Measurements from ENCODE around the gene ZNF333.
"Not testable (repeated sequence)": the region's sequence is repeated elsewhere in the genome, so short reads cannot be mapped to it uniquely, and the experiment has no call there.

Gene ZNF333

DNA sequence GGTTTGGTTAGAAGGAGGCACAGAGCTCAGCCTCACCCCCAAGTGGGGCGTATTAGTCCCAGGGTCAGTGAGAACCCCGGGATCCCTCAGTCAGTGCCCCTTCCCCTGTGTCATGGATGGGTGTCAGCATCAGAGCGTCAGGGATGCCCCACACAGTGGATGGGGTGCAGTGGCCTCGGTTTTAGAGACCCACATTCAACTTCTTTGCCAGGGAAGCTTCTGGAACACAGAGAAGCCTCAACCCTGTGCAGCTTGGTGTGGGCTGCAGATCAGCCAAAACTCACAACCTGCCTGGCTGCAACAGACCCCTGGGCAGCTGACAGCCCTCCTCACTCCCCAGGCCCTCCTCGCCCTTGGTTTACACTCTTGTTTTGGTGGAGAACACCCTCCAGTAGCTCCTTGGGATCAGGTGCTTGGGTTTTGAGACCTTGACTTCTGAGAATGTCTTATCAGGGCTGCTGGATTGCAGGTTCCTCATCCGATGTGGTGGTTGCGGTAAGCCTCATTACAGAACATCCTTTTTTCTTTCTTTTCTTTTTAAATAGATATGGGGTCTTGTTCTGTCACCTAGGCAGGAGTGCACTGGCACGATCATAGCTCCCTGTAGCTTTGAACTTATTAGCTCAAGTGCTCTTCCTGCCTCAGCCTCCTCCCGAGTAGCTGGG lies 11.0 kb downstream of the ZNF333 start:
- no peak for DNase-seq

DNA sequence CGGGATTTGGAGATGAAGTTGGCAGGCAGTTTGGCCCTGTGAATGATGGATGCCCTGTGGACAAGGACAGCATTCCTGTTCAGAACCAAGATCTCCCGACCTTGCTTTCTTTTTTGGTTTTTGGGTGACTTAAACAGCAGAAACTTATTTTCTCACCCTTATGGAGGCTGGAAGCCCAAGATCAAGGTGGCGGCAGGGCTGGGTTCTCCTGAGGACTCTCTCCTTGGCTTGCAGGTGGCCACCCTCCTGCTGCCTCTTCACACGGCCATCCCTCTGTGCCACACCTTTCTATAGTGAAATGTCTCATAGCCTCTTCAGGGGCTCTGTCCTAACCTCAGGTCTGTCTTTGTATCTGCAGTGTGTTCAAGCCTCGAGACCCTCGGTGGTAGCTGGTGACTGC lies 14.0 kb downstream of the ZNF333 start:
- no peak for DNase-seq

DNA sequence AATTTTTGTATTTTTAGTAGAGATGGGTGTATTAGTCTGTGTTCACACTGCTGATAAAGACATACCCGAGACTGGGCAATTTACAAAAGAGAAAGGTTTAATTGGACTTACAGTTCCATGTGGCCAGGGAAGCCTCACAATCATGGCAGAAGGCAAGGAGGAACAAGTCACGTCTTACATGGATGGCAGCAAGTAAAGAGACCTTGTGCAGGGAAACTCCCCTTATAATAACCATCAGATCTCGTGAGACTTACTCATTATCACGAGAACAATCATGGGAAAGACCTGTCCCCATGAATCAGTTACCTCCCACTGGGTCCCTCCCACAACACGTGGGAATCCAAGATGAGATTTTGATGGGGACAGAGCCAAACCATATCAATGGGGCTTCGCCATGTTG lies 14.6 kb downstream of the ZNF333 start:
- no peak for DNase-seq

GRCh38 chr19:14715841-14716240 lies 26.0 kb downstream of the ZNF333 start:
- DNase-seq: no peak

- no peak for DNase-seq
These were observed 28.8 kb downstream of the ZNF333 start for GRCh38 chr19:14718522-14719116.

DNA sequence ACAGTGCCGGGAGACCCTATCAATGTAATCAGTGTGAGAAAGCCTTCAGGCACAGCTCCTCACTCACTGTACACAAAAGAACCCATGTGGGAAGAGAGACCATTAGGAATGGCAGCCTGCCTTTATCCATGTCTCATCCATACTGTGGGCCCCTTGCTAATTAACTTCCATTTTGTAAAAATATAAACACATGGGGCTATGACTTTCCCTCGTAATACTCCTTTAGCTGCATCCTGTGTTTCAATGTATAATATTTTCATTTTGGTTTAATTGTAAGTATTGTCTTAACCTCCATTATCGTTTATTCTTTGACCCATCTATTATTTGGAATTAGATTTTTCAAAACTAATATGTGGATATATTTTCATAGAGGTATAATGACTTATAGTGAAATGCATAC lies 29.3 kb downstream of the ZNF333 start:
- no peak for DNase-seq

- no peak for DNase-seq
These were observed 32.3 kb downstream of the ZNF333 start for GRCh38 chr19:14722127-14722526.

DNA sequence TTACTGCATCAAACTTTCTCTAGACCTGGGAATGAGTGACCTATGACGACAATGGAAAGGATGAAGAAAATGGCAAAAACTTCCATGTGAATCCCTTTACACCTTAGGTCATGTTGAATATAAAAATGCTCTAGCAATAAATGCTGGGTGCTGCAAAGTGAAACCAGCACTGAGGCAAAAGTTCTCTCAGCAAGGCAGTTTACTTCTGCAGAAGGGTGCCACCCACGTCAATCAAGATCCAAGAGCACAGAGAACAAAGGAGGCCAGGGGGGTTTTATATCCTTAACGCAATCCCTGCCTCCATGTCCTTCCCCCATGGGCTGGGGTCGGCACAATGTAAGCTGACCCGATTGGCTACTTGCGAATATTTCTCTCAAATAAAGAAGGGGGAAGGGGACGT lies 38.7 kb downstream of the ZNF333 start:
- no peak for DNase-seq

GRCh38 chr19:14731200-14731599 lies 41.4 kb downstream of the ZNF333 start:
- no peak for DNase-seq

GRCh38 chr19:14732510-14732909 lies 42.7 kb downstream of the ZNF333 start:
- DNase-seq: no peak

GRCh38 chr19:14733574-14733973 lies 43.7 kb downstream of the ZNF333 start:
- DNase-seq: no peak

DNA sequence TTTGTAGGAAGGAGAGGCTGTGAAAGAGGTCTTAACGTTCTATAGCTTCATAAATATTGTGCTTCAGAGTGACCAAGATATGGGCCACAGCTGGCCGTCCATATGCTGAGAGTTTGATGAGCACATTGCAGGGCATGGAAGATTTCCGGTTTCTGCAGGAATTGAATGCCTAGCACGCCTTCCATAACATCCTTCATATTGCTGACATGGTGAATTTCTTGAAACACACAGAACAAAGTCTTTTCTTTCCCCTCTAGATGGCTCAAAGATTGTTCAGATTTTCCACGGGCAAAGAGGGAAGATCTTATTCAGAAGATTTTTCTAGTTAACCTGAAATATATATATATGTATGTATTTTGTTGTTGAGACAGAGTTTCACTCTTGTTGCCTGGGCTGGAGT lies 46.1 kb downstream of the ZNF333 start:
- no peak for DNase-seq

GRCh38 chr19:14746886-14747285 lies 57.0 kb downstream of the ZNF333 start:
- no peak for DNase-seq

DNA sequence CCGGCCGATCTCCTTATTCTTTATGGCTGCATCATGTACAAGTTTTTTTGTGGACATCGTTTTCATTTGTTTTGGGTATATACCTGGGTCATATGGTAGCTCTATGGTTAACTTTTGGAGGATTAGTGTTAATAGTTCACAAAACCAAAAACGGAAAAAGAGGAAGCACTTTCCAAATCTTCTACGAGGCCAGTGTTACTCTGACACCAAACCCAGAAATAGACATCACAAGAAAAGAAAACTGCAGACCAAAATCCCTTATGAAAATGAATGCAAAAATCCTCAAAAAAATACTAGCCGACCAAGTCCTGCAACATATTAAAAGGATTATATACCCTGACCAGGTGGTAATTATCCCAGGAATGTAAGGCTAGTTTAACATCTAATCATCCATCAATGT lies 58.8 kb downstream of the ZNF333 start:
- DNase-seq: no peak

DNA sequence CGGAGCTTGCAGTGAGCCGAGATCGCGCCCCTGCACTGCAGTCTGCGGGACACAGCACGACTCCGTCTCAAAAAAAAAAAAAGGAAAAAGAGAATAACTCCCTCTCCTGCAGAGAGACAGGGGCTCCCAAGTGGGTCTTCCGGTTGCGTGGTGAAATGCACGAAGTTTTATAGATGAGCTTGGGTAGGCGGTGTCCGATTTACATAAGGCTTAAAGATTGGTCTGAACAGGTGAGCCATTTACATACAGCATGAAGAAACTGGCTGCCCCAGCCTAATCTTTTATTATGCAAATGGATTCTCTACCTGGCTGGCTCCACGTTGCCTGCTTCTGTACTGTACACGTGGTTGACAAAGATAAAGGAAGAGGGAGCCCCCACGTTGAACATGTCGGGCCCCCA lies 69.0 kb downstream of the ZNF333 start:
- DNase-seq: no peak

DNA sequence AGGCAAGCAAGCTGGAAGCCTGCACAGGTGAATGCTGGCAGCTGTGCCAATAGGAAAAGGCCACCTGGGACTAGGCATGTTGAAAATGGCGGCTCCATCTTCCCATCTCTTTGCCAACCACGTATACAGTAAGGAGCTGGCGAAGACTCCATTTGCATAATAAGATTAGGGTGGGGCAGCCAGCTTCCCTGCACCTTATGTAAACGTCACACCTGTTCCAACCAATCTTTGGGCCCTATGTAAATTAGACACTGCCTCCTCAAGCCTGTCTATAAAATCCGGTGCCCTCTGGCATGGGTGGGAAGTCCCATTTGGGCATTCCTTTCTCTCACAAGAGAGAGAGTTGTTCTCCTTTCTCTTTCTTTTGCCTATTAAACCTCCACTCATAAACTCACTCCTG lies 71.8 kb downstream of the ZNF333 start:
- no peak for DNase-seq

DNA sequence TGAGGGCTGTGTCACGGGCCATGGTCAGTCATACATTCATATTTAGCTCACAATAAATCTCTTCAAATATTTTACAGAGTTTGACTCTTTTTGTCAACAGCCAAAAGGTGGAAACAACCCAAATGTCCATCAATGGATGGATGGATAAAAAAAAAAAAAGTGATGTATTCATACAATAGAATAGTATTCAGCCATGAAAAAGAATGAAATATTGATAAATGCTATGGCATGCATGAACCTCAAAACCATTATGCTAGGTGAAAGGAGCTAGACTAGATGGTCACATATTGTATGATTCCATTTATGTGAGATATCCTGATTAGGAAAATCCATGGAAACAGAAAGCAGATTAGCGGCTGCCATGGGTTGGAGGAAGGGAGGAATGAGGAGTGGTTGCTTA lies 72.3 kb downstream of the ZNF333 start:
- no peak for DNase-seq

DNA sequence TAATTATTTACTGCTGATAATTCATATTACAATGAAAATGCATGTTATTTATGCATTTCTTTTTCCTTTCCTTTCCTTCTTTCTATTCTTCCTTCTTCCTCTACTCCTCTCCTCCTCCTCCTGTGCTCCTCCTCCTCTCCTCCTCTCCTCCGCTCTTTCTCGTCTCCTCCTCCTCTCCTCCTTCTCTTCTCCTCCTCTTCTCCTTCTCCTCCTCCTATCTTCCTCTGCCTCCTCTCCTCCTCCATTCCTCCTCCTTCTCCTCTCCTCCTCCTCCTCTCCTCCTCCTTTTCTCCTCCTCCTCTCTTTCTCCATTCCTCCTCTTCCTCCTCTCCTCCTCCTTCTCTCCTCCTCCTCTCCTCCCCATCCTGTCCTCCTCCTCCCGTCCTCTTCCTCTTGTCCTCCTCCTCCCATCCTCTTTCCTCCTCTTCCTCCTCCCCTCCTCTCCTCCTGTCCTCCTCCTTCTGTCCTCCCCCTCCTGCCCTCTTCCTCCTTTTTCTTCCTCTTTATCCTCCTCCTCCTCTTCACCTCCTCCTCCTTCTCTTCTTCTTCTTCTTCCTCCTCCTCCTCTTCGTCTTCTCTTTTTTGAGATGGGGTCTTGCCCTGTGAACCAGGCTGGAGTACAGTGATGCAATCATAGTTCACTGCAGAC lies 73.8 kb downstream of the ZNF333 start:
- no peak for DNase-seq

GRCh38 chr19:14764401-14764800 lies 74.6 kb downstream of the ZNF333 start:
- no peak for DNase-seq

DNA sequence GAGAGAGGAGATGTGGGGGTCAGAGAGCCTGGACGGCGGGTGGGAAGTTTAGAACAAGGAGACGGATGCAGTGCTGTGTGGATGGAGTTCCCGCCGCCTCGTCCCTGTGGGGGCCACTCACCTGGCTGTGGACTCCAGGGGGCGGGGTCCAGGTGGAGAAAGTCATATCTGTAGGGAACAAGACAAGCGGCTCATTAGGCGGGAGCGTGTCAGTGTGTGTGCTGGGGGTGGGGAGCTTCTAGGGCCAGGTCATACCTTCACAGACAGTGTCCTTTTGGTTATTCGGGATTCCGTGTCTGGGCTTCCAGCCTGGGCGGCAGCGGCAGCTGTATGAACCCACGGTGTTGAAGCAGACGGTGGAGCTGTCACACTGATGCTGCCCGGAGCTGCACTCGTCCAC lies 75.6 kb downstream of the ZNF333 start:
- not testable (repeated sequence) for DNase-seq

DNA sequence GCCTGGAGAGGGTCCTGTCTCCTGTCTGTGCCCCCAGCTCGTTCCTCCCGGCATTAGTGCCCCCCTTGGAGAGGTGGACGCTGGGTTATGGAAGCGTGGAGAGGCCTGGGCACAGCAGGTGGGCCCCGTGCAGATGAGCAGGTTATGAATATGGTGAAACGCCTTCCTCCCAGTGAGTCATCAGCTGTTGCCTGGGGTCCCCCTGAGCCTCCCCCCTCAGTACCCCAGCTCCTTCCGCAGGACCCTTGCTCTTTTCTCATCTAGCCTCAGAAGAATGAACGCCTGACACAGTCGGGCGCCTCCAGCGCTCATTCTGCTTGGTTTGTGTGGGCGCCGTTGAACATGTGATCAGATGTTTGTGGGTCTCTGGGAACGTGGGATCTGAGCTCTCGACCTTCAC lies 76.0 kb downstream of the ZNF333 start:
- not testable (repeated sequence) for DNase-seq

GRCh38 chr19:14767466-14767971 lies 77.7 kb downstream of the ZNF333 start:
- no peak for DNase-seq

DNA sequence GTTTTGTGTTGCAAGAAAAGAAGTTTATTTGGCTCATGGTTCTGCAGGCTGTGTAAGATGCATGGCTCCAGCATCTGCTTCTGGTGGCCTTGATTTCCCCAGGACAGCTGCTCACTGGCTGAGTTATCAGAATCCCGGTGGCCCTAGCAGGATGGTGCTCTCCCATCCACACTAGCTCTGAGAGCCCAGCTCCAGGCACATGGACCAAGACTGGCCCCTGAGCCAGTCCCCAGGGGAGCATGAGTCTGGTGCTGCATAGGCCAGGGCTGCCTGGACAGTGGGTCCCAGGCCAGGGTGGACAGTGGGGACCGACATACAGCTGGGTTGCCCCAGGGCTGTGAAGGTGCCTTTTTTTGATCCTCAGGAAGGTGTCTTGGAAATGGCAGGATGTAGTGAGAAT lies 78.2 kb downstream of the ZNF333 start:
- DNase-seq: no peak

DNA sequence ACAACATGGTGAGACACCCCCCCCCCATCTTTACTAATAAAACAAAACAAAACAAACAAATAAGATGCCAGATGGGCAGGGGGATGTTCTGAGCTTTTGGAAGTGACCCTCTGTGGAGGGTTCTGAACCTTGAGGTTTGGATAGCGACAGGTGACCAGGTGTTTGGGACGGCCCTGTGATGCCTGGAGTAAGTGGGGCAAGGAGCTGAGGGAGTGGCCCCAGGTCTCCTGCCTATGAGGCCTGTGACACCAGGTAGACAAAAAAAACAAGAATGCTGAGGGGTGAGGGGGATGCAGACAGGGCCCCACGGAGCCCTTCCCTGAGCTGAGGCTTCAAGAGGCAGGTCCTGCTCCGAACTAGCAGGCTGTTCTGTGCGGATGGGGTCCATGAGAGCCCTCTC lies 79.4 kb downstream of the ZNF333 start:
- no peak for DNase-seq
